ENCODE measurements around the gene CRELD1. TPM values are rescaled to one million over a fixed set of nuclear protein-coding genes. Genes with fewer than 3 reads are reported as not detected.

Gene CRELD1
- total and polyA plus RNA-seq, 9 of the 15 experiments (the other 6 are each of a cell fraction or from before 2014, with no cell fraction given): 3.3 to 25.8 (median 16.5) TPM

DNA sequence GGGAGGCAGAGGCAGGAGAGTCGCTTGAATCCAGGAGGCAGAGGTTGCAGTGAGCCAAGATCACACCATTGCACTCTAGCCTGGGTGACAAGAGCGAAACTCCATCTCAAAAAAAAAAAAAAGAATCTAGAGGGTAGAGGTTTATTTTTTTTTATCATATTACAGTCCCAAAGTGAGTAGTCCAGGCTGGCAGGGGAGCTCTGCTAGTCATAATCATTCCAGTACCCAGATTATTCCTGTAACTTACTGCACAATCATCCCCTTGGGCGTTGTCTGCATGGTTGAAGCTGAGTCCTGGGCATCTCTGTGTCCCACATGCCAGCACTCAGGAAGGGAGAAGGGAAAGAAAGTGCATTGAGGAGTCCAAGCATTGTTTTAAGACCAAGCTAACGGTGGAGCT lies 8.5 kb downstream of the CRELD1 start:
- ATAC-seq (no peak), FAIRE-seq (no peak), DNase-seq (ENCODE audit: extremely low read depth in 1 of 4, low spot score in 3 of 4) (no peak)
- H2AFZ ChIP-seq (ENCODE audit: low read depth, low read length): no peak overlapping the region
- CTCF ChIA-PET (ENCODE audit: low intra/inter-chr PET ratio): no interaction called here
- H3K4me1 ChIP-seq (replicated peaks in 1 of 2; ENCODE audit: control insufficient read depth in 2 of 2, insufficient read depth in 2 of 2, low read length in 2 of 2): peaks cover 0 to 26% of the 10 kb centered on the region in 2 experiments; a peak in 3 of 5 replicates
- no TSS peak for BruUV-seq (replicated peaks)
- no peak overlapping the region for H3K4me2 ChIP-seq (ENCODE audit: insufficient read depth, low read length)
- no peaks in the 10 kb centered on the region for H3K79me2 ChIP-seq (ENCODE audit: control insufficient read depth, insufficient read depth, low read length)
- no peaks in the 10 kb centered on the region for H3K9me1 ChIP-seq (ENCODE audit: control insufficient read depth, insufficient read depth, low read length)
- H4K20me1 ChIP-seq (replicated peaks; ENCODE audit: control insufficient read depth, insufficient read depth, low read length): no peaks in the 10 kb centered on the region
- peaks cover 33% of the 10 kb centered on the region; the same call in 2 of the 3 replicates for H3K36me3 ChIP-seq (ENCODE audit: control insufficient read depth, insufficient read depth, low read length)
- 0 out of 2 replicates have a peak, but pooled peaks cover 3% of the 10 kb centered on the region for H3K9me3 ChIP-seq (replicated peaks; ENCODE audit: control insufficient read depth, insufficient read depth, low read depth, low read length)
- WGBS (ENCODE audit: insufficient coverage, low coverage, missing lambda C conversion rate): 68% methylated on average over 4 of the region's 4 CpGs
- intact Hi-C loops (cut with micrococcal nuclease) (no loop called here), in situ Hi-C loops (cut with MboI) (no loop called here)
- H3K4me3 ChIP-seq: no peak overlapping the region
- TF ChIP-seq THRAP3 (IDR thresholded peaks at IDR 0.05; ENCODE audit: borderline replicate concordance) (no peak), TEAD1 (CRISPR knock-in tag; IDR thresholded peaks at IDR 0.05) (no peak), WHSC1 (IDR thresholded peaks at IDR 0.05; ENCODE audit: low read length) (no peak), ZNF23 (CRISPR knock-in tag; IDR thresholded peaks at IDR 0.05) (no peak), ZNF77 (CRISPR knock-in tag; IDR thresholded peaks at IDR 0.05) (no peak), PHTF2 (CRISPR knock-in tag; IDR thresholded peaks at IDR 0.05) (no peak), FOXK1 (CRISPR knock-in tag; IDR thresholded peaks at IDR 0.05; ENCODE audit: borderline replicate concordance) (no peak), ZFP30 (CRISPR knock-in tag; IDR thresholded peaks at IDR 0.05; ENCODE audit: borderline replicate concordance) (no peak), FOS (IDR thresholded peaks at IDR 0.05; ENCODE audit: extremely low read depth, insufficient read length) (no peak)
- TF ChIP-seq, protein P1, sequence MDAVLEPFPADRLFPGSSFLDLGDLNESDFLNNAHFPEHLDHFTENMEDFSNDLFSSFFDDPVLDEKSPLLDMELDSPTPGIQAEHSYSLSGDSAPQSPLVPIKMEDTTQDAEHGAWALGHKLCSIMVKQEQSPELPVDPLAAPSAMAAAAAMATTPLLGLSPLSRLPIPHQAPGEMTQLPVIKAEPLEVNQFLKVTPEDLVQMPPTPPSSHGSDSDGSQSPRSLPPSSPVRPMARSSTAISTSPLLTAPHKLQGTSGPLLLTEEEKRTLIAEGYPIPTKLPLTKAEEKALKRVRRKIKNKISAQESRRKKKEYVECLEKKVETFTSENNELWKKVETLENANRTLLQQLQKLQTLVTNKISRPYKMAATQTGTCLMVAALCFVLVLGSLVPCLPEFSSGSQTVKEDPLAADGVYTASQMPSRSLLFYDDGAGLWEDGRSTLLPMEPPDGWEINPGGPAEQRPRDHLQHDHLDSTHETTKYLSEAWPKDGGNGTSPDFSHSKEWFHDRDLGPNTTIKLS (IDR thresholded peaks at IDR 0.05; ENCODE audit: borderline replicate concordance, low read depth): no peak
- H3K27ac ChIP-seq (ENCODE audit: extremely low read depth, low read depth, low read length): no peak overlapping the region
- H3K27me3 ChIP-seq (ENCODE audit: control insufficient read depth in 2 of 2, insufficient read depth in 2 of 2, low read length in 2 of 2): no peaks in the 10 kb centered on the region
- POLR2A ChIA-PET: interaction anchor here (1.6 kb wide), 1 partner anchor 14 kb away, joined by 6 read pairs; no protein-coding TSS in a partner anchor
- H3K9ac ChIP-seq (ENCODE audit: insufficient read depth in 1 of 2, low read depth in 2 of 2, low read length in 2 of 2): no peak overlapping the region
